CD4-positive, alpha-beta T cell treated with Interleukin-6 for 4 hours (primary cell): ENCODE measurements around the gene NANOS1.

Experiments used
- DNase-seq: peaks from one replicate; pipeline ENCODE4 v3.0.0-alpha.2; 2020; ENCODE audit warnings: mixed read lengths

The NANOS1 gene, protein sequence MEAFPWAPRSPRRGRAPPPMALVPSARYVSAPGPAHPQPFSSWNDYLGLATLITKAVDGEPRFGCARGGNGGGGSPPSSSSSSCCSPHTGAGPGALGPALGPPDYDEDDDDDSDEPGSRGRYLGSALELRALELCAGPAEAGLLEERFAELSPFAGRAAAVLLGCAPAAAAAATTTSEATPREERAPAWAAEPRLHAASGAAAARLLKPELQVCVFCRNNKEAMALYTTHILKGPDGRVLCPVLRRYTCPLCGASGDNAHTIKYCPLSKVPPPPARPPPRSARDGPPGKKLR

DNA sequence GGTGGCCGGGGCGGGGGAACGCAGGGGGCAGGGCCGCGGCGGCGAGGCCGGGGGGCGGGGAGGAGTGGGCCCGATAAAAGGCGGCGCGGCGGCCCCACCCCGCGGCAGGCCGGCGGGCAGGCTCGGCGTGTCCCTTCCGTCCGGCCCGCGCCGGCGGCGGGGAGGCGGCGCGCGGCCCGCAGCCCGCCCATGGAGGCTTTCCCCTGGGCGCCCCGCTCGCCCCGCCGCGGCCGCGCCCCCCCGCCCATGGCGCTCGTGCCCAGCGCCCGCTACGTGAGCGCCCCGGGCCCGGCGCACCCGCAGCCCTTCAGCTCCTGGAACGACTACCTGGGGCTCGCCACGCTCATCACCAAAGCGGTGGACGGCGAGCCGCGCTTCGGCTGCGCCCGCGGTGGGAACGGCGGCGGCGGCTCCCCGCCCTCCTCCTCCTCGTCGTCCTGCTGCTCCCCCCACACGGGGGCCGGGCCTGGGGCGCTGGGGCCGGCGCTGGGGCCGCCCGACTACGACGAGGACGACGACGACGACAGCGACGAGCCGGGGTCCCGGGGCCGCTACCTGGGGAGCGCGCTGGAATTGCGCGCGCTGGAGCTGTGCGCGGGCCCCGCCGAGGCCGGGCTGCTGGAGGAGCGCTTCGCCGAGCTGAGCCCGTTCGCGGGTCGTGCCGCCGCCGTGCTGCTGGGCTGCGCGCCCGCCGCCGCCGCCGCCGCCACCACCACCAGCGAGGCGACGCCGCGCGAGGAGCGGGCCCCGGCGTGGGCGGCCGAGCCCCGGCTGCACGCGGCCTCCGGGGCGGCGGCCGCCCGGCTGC lies at the start of gene NANOS1:
Gene NANOS1, plus strand, starts transcription at position 102 of the 808 bp plus-strand sequence. Its CDS starts 88 bp downstream, at position 190.
- no peak for DNase-seq

DNA sequence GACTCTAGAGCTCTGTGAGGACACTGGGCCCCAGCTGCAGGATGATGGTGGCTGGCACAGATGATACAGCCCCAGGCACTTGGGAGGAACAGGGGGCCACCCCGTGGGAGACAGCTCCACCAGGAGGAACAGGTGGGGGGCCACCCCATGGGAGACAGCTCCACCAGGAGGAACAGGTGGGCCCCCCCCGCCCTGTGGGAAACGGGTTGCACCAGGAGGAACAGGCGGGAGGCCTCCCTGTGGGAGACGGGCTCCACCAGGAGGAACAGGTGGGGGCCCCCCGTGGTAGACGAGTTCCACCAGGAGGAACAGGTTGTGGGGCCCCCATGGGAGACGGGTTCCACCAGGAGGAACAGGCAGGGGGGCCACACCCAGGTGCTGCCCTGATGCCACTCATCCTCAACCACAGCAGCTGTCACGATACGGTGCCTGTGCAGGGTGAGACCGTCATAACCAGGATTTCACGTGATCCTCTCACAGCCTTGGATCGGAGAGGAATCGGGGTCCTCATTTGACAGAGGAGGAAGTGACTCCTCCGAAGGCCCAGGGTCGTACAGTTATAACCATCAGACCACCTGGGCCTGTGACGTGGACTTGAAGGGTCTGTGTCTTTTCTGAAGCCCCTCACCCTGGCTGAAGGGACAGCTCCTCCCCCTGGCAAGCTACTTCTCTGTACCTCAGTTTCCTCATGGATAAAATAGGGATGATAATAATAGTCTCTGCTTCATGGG lies 49.2 kb upstream of the NANOS1 start:
- no peak for DNase-seq

DNA sequence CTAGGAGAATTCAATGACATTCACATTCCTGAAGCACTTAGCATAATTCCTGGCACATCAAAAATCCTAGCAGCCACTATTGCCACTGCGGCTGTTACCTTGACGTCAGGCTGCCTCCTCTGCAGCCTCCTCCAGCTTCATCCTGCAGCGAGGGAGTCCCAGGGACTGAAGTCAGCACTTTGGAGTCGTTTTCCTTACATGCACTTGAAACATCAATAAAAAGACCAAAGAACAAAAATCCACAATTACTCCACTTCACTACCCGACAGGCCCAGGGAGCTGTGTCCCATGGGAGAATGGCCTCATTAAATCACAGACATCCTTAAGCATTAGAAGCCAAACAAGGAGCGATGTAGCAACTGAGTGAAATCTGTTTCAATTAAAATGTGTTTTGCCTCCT lies 48.6 kb upstream of the NANOS1 start:
- no peak for DNase-seq

DNA sequence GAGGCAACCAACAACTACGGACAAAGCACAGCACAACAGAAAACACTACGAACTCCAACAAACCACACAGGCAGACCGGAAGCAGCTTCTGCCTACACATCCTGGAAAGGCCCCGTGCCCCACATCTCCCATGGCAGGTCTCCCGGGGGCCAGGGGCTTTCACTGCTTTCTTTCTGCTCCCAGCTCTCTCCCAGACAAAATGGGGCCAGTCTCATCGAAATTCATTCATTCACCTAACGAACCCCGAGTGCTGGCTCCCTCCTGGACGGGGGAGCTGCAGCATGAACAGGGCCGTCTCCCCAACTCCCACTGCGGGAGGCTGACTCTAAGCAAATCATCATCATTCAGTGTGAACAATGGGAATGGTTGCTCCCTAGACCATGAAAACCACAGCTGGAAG lies 47.6 kb upstream of the NANOS1 start:
- no peak for DNase-seq

DNA sequence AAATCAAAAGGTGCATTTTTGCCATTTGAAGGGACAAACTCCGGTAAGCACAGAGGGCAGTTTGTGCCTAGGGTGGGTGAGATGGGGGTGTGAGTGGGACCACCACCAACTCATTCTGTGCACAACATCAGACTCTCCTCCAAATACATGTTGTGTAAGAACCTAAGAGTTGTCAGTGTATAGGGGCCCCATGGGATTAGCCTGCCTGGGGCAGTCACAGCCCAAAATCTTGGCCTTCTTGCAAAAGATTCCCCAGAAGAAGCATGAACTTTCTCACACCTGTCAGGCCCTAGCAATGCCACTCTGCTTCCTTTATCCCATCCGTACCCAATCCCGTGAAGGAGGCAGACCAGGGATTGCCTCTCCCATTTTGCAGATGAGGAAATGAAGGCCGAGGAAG lies 47.1 kb upstream of the NANOS1 start:
- no peak for DNase-seq

DNA sequence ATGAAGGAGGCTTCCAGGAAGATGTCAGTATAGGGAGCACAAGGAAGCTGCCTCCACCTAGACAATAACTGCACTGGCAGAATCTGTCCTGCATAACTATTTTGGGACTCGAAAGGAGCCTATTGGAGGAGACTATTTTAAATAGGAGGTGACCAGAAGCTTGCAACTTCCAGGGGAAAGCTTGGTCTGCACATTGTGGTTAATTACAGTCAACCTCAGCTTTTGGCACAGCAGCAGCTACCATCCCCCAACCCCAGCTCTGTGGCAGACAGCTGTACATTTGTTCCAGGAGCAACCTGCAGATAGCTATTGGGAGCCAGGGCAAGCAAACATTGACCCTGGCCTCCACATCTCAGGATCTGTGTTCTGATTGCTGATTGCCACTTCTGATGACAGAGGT lies 46.3 kb upstream of the NANOS1 start:
- DNase-seq: no peak

DNA sequence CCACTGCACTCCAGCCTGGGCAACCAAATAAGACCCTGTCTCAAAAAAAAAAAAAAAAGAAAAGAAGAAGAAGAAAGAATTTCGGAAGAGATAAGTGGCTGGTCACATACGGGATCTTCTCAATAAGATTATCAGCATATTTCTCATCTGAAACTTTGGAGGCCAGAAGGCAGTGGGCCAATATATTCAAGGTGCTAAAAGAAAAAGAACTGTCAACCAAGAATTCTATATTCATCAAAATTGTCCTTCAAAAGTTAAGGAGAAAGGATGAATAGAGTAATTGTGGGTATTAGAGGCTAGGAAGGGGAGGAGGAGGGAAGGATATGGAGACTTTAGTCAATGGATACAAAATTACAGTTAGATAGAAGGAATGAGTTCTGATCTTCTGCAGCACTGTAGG lies 43.9 kb upstream of the NANOS1 start:
- DNase-seq: no peak

DNA sequence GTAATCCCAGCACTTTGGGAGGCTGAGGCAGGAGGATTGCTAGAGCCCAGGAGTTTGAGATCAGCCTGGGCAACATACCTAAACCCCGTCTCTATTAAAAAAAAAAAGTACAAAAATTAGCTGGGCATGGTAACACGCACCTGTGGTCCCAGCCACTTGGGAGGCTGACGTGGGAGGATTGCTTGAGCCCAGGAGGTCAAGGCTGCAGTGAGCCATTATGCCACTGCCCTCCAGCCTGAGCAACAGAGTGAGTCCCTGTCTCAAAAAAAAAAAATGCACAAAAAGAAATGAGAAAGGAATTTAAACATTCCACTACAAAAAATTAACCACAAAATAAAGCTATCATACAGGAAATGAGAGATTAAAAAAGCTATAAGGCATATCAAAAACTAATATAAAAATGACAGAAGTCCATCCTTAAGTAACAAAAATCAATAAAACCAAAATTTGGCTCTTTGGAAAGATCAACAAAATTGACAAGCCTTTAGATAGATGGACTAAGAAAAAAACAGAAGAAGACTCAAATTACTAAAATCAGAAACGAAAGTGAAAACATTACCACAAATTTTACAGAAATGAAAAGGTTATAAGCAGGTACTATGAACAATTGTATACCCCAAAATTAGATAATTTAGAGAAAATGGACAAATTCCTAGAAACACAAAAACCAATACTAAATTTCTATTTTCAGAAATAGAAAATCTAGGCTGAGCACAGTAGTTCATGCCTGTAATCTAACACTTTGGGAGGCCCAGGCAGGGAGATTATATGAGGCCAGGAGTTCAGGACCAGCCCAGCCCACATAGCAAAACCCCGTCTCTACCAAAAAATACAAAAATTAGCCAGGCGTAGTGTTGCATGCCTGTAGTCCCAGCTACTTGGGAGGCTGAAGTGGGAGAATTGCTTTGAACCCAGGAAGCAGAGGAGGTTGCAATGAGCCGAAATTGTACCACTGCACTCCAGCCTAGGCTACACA lies 42.4 kb upstream of the NANOS1 start:
- DNase-seq: no peak

DNA sequence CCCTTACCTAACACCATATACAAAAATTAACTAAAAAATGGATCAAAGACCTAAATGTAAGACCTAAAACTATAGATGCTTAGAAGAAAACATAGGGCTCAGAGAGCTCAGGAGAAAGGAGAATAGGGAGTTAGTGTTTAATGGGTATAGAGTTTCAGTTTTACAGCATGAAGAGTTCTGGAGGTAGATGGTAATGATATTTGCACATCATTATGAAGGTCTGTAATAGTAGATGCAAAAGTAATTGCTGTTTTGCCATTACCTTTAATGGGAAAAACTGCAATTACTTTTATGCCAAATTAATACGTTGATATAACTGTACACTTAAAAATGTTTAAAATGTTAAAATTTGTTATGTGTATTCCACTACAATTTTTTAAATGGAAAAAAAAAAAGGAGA lies 39.2 kb upstream of the NANOS1 start:
- DNase-seq: no peak

DNA sequence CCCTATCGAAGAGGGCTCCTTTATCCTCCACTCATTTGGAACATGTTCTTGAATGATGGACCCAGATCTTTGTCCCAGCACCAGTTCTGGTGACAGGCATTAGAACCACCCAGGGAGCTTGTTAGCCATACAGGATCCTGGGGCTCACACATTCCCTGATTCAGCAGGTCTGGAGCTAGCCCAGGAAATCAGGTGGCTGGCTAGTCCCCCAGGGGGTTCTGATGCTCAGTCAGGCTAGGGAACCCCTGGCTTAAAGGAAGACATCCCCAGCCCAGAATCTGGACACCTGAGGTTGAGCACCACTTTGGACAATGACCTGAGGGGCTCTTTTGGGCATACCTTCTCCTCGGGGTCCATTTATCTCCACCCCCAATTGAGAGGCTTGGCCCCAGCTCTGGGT lies 37.0 kb upstream of the NANOS1 start:
- no peak for DNase-seq

DNA sequence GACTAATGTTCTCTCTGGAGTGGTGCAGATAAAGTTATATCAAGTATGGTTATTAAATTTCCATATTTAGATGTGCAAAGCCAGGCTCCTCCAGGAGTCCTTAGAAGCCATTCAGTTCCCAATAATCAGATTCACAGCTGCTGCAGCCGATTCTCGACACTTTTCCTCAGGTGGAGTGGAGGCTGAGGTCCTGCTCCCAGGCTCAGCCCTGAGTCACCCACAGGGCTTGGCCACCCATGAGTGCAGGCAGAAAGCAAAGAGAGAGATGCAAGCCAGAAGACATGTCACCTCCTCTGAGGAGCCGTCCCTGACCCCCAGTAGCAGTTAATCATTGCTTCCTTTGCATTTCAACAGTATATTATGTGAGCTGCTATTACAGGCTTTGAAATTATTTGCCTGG lies 36.3 kb upstream of the NANOS1 start:
- DNase-seq: no peak

DNA sequence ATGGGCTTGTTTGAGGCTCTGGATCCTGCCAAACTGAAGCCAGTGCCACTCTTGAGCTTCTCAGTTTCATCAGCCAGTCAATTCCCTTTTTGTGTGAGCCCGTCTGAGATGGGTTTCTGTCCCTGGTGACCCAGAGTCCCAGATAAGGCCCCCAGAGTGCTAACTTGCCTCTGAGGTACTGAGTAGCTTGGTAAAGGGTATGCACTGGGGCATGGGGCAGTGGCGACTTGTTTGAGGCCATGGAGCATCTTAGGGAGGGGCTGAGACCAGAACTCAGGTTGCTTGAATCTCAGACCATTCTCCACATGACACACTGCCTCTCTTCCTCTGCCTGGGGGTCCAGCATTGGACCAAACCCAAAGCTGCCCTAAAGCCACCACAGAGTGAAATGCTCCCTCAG lies 35.2 kb upstream of the NANOS1 start:
- no peak for DNase-seq

DNA sequence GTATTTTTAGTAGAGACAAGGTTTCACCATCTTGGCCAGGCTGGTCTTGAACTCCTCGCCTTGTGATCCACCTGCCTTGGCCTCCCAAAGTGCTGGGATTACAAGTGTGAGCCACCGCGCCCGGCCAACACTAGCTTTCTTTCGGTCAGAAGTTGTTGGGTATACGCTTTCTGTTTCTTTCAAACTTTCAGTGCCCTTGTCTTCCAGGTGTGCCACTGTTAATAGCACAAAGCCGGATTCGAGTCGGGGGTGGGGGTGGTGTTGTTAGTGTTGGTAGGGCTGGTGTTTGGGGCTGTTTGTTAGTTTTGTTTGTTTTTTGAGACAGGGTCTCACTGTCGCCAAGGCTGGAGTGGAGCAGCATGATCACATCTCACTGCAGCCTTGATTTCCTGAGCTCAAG lies 33.8 kb upstream of the NANOS1 start:
- DNase-seq: no peak

DNA sequence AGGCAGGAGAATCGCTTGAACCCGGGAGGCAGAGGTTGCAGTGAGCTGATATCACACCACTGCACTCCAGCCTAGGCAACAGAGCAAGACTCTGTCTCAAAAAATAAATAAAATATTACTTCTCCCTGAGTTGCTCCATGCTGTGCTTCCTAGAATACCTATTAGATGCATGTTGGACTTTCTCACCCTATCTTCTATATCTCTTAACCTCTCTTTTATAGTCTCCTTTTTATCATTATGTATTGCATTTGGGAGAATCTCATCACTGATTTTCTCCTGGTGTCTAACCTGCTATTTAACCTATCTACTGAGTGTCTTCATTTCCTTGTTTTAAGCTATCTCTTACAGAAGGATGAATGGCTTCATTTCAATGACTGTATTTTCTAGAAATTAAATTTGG lies 32.1 kb upstream of the NANOS1 start:
- no peak for DNase-seq

DNA sequence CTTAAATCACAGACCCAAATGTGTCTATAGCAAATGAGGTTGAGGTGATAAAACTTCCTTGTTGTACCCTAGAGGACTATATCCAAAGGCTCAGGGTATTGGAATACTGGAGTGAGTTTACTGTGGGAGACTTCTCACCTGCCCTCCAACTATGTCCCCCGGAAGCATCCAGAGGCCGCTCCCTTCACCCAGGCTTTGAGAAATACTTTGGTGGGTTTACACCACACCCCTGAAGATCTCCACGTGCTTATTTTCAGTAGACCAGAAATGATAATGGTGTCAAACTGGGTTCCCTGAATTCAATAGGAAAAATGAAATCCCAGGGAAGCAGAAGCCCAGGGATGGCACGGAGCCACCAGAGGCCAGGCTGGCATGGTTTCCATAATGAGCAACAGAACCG lies 31.3 kb upstream of the NANOS1 start:
- no peak for DNase-seq

DNA sequence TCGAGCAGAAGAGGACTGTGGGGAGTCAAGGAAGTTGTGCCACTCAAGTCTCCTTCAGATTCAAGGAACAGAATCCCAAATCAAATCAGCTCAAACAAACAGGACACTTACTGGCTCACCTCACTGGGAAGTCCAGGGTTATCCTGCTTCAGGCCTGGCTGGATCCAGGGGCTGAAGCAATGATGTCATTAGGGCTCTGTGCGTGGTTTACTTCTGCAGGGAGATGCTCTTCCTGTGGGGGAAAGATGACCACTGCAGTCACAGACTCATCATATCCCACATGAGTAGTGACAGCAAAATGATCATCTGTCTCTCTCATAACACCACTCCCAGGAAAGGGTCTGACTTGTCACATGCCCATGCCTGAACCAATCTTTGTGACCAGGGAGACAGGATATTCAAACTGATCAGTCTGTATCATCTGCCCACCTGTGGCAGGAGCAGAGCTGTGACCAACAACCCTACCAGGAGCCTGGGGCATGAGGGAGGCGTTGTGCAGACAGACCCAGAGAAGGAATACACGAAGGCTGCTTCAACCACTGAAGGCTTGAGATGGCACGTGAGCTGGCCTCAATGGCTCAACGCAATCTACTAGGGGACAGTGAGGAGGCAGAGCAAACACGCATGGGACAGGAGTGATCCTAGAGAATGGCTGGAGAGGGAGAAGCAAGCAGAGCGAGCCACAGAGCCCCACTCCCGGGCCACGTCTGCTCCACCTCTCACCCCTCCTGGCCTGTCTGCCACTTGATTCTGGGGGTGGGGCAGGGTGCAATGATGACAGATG lies 27.6 kb upstream of the NANOS1 start:
- DNase-seq: no peak

DNA sequence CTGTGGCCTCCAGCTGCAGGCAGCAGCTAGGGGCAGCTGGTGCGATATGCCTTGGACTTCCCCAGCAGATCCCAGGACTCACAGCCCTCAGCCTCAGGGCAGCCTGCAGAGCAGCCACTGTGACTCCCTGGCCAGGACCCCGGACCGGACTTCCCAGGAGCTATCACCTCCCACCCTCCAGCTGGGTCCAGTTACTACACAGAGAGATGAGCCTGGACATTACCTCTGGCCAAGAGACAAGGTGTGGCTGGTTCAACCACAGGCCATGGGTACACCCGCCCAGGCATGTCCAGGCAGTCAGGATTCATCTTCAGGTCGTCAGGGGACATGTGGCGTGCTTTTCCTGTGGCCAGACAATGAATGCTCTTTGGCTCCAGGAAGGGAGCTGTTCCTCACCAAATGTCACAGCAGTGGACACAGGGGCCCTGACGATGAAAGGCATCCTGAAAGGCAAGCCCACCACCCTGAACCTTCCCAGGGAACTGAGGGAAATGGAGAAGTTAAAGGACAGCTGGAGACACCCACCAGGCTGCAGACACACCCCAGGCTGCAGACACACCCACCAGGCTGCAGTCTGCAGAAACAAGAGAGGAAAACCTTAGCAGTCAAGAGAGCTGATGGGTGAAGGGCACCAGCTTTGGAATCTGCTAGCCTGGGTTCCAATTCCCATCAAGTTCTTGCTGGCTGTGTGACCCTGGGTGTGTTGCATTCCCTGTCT lies 25.8 kb upstream of the NANOS1 start:
- no peak for DNase-seq

DNA sequence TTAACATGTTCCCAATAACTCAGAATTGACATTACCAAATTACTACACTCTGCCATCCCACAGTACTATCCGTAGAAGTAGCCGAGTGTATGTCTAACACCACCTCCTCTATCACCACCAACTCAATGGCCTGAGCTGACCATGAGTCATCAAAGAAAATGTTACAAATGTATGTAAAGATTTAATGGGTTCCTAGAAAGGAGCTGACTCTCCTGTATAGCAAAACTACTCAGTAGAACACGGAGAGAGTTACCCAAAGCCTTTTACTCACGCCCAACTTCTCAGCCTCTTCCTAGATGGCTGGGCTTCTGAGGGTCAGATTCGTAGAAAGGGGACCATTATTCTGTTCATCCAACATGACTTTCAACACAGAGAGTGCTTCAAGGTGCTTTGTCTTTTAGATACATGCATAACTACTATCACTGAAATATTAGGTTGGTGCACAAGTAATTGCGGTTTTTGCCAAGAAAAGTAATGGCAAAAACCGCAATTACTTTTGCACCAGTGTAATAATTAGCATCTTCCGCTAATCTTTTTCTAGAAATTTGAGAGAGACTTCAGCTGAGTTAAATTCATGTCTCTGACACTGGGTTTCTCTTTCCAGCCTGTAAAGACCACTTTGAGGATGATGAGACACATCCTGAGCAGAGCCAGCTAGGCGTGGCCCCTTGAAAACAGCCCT lies 24.0 kb upstream of the NANOS1 start:
- DNase-seq: no peak

DNA sequence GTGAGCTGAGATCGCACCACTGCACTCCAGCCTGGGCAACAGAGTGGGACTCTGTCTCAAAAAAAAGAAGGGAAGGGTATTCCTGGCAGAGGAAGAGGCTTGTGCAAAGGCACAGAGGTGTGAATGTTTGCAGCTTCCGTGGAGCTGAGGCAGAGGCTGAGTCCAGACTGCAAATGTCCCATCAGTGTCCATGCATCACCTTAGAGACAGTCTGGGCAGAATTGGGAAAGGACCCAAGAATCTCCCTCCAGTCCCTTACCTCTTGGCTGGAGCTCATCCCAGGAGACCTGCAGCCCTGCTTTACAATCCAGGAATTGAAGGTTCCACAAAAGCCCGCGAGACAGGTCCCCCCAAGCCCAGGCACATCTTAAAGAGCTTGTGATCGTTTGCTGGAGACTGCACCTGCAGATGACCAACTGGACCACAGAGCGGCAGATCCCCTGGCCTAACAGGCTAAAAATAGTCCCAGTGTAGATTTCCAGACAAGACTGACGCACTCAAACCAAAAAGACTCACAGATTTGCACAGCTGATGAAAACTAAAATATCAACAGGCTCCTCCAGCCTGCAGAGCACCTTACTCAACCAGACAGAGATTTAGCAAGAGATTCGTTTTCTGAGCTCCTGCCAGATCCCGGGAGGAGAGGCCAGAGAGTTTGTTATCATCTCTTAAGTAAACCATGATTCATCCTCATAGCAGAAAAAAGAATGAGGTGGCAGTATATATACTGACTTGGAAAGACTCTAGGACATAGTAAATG lies 22.9 kb upstream of the NANOS1 start:
- no peak for DNase-seq

DNA sequence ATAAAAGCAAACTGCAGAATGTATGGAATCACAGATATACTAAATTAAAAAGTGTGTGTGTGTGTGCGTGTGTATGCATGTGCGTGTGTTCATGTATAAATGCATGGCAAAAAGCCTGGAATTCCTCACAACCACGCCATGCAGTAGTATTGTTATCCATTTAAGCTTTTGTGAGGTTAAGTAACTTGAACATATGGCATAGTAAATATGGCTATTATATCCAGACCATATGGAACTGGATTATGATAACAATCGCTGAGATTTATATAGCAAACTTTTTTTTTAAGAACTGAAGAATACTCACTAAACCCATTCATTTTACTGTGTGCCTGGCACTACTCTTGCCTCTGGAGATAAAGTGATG lies 22.3 kb upstream of the NANOS1 start:
- no peak for DNase-seq
